HCT116 (cell line): ENCODE data around the gene EEPD1. TPM values are rescaled to one million over a fixed set of nuclear protein-coding genes. Genes with fewer than 3 reads are reported as not detected.

ENCODE experiments used
- ATAC-seq: fragments of 200-7000 bp; cut with Tn5 transposase; 2 replicates; pipeline ENCODE4 v1.9.1; 2020; ENCODE audit warnings: mild to moderate bottlenecking, moderate library complexity
- BruUV-seq: library from RNA; stranded (reverse); fragments of 400-500 nt; replicated peaks from 2 replicates; lab custom pipeline; 2021; lab: Mats Ljungman, UMichigan
- CTCF ChIA-PET: fragments of 300-600 bp; sonication (Branson Sonifier 250); formaldehyde crosslinking; loops from one replicate; lab custom pipeline; 2021; ENCODE audit warnings: antibody characterized with exemption; lab: Charles Lee
- POLR2A ChIA-PET: fragments of 300-600, 350-600 bp; sonication (Branson Sonifier 250); formaldehyde crosslinking; loops from one replicate; lab custom pipeline; 2021; ENCODE audit warnings: antibody characterized with exemption; lab: Charles Lee
- RAD21 ChIA-PET, 2 experiments: fragments of 300-600 bp; sonication (Branson Sonifier 250); formaldehyde crosslinking; loops; one replicate each; lab custom pipeline; 2023; ENCODE audit warnings: low total read pairs in 2 of 2; ENCODE audit not compliant: uncharacterized antibody in 2 of 2, unreplicated experiment in 2 of 2, low non-redundant PET in 1 of 2; lab: Charles Lee
- DNase-seq: peaks from one replicate; pipeline ENCODE4 v3.0.0-alpha.2; 2010; ENCODE audit warnings: low read depth, low spot score
- H2AFZ ChIP-seq: fragments of 200-600 bp; shearing (Covaris generic), sonication (generic); 2 replicates; pipeline ENCODE4 v1.6.1; 2017; ENCODE audit warnings: low read depth, mixed run types, mixed read lengths, antibody characterized with exemption, low read length; ENCODE audit not compliant: poor library complexity, severe bottlenecking
- H3K27ac ChIP-seq: 2 replicates; pipeline ENCODE4 v1.5.1; 2012; ENCODE audit warnings: low read depth, low read length
- H3K27me3 ChIP-seq: fragments of 200-600 bp; sonication (generic); 2 replicates; pipeline ENCODE4 v1.6.1; 2016; ENCODE audit warnings: mixed run types, low read length, mixed read lengths; ENCODE audit not compliant: insufficient read depth
- H3K36me3 ChIP-seq, 2 experiments: fragments of 200-500 bp in 1 of 2; fragments of 200-600 bp in 1 of 2; sonication (Bioruptor generic) in 1 of 2; sonication (generic) in 1 of 2; 2 replicates each; pipeline versions ENCODE4 v1.5.1 to v1.6.1; 2014 to 2016; ENCODE audit warnings: low read length in 2 of 2, inconsistent platforms in 1 of 2, mixed read lengths in 1 of 2, mixed run types in 1 of 2; ENCODE audit not compliant: insufficient read depth in 2 of 2, control insufficient read depth in 1 of 2
- H3K4me1 ChIP-seq, 2 experiments: fragments of 200-600 bp in 1 of 2; sonication (generic) in 1 of 2; 2 replicates each; pipeline versions ENCODE4 v1.5.1 to v1.6.1; 2012 to 2017; ENCODE audit warnings: low read length in 2 of 2, inconsistent platforms in 1 of 2, mild to moderate bottlenecking in 1 of 2, mixed read lengths in 1 of 2, mixed run types in 1 of 2, moderate library complexity in 1 of 2; ENCODE audit not compliant: insufficient read depth in 2 of 2, control insufficient read depth in 1 of 2
- H3K4me2 ChIP-seq: fragments of 200-600 bp; sonication (generic); 2 replicates; pipeline ENCODE4 v1.6.1; 2017; ENCODE audit warnings: mixed run types, low read length, mixed read lengths
- H3K4me3 ChIP-seq, 2 experiments: fragments of 200-600 bp in 1 of 2; sonication (generic) in 1 of 2; replicated peaks in 1 of 2; 2 replicates each; pipeline ENCODE4 v1.5.1; 2011 to 2016; ENCODE audit warnings: low read length in 2 of 2, control low read depth in 1 of 2, low read depth in 1 of 2, mild to moderate bottlenecking in 1 of 2, mixed read lengths in 1 of 2, mixed run types in 1 of 2
- H3K79me2 ChIP-seq: fragments of 200-600 bp; sonication (generic); 2 replicates; pipeline ENCODE4 v1.6.1; 2017; ENCODE audit warnings: mild to moderate bottlenecking, mixed run types, low read length, moderate library complexity, mixed read lengths; ENCODE audit not compliant: insufficient read depth
- H3K9ac ChIP-seq: fragments of 200-600 bp; sonication (generic); 2 replicates; pipeline ENCODE4 v1.6.1; 2016; ENCODE audit warnings: low read length, mixed read lengths
- H3K9me2 ChIP-seq: fragments of 200-600 bp; sonication (generic), shearing (Covaris generic); 2 replicates; pipeline ENCODE4 v1.6.1; 2017; ENCODE audit warnings: mixed run types, mild to moderate bottlenecking, moderate library complexity; ENCODE audit not compliant: insufficient read depth
- H3K9me3 ChIP-seq, 2 experiments: fragments of 200-500 bp in 1 of 2; fragments of 200-600 bp in 1 of 2; sonication (Bioruptor generic) in 1 of 2; sonication (generic) in 1 of 2; 2 replicates each; pipeline ENCODE4 v1.6.1; 2014 to 2017; ENCODE audit warnings: low read length in 2 of 2, mixed read lengths in 2 of 2, inconsistent platforms in 1 of 2, low read depth in 1 of 2, mild to moderate bottlenecking in 1 of 2, mixed run types in 1 of 2, moderate library complexity in 1 of 2; ENCODE audit not compliant: control insufficient read depth in 1 of 2, insufficient read depth in 1 of 2
- H4K20me1 ChIP-seq: fragments of 200-600 bp; sonication (generic), shearing (Covaris generic); 2 replicates; pipeline ENCODE4 v1.6.1; 2017; ENCODE audit warnings: mixed run types, mild to moderate bottlenecking, moderate library complexity; ENCODE audit not compliant: insufficient read depth
- ATF3 ChIP-seq: IDR thresholded peaks from 2 replicates; pipeline ENCODE4 v1.6.1; 2012
- CBX3 ChIP-seq: IDR thresholded peaks from 2 replicates; pipeline ENCODE4 v1.6.1; 2012; ENCODE audit warnings: low read depth
- EGR1 ChIP-seq: IDR thresholded peaks from 2 replicates; pipeline ENCODE4 v1.6.1; 2012; ENCODE audit warnings: low read depth
- EZH2 ChIP-seq: fragments of 200-600 bp; sonication (generic); IDR thresholded peaks from 2 replicates; pipeline ENCODE4 v1.6.1; 2017; ENCODE audit warnings: antibody characterized with exemption, mixed run types
- JUND ChIP-seq: IDR thresholded peaks from 2 replicates; pipeline ENCODE4 v1.6.1; 2012
- POLR2A ChIP-seq: IDR thresholded peaks from 2 replicates; pipeline ENCODE4 v1.7.0; 2011; ENCODE audit warnings: borderline replicate concordance; ENCODE audit not compliant: insufficient read depth, insufficient read length; ENCODE audit errors: extremely low read depth
- SIN3A ChIP-seq: IDR thresholded peaks from 2 replicates; pipeline ENCODE4 v1.6.1; 2012; ENCODE audit warnings: low read depth
- SP1 ChIP-seq: IDR thresholded peaks from 2 replicates; pipeline ENCODE4 v1.6.1; 2012; ENCODE audit warnings: low read depth
- SRF ChIP-seq: IDR thresholded peaks from 2 replicates; pipeline ENCODE4 v1.6.1; 2012; ENCODE audit warnings: low read depth
- TCF7L2 ChIP-seq: IDR thresholded peaks from 2 replicates; pipeline ENCODE4 v1.7.0; 2011; ENCODE audit warnings: borderline replicate concordance, inconsistent platforms; ENCODE audit not compliant: insufficient read depth, insufficient read length; ENCODE audit errors: extremely low read depth
- ZFX ChIP-seq: fragments of 450-650 bp; IDR thresholded peaks from 2 replicates; pipeline ENCODE4 v1.6.1; 2017
- ZNF274 ChIP-seq: fragments of 200-500 bp; sonication (Bioruptor generic); IDR thresholded peaks from 2 replicates; pipeline ENCODE4 v1.6.1; 2014; ENCODE audit warnings: mild to moderate bottlenecking, low read depth, low read length, inconsistent platforms
- intact Hi-C: fragments of 100-400 bp; cut with micrococcal nuclease; formaldehyde crosslinking; loops from 2 replicates; pipeline ENCODE4 v1.10.0; 2022
- total RNA-seq: library from RNA; stranded (reverse); gene quantifications from one replicate; pipeline ENCODE4 v1.2.1, GENCODE V29; 2021; ENCODE audit not compliant: unreplicated experiment
- TF ChIP-seq, protein P1 (sequence below): IDR thresholded peaks from 2 replicates; pipeline ENCODE4 v1.6.1; 2012; ENCODE audit warnings: low read depth
- TF ChIP-seq, protein P2 (sequence below), 3 experiments: fragments of 200-600 bp in 1 of 3; sonication (generic) in 1 of 3; IDR thresholded peaks in 2 of 3; conservative IDR thresholded peaks in 1 of 3; 2 replicates each; pipeline ENCODE4 v1.5.1; 2012 to 2017; ENCODE audit warnings: low read depth in 2 of 3, low read length in 2 of 3, antibody characterized with exemption in 1 of 3, borderline replicate concordance in 1 of 3, control low read depth in 1 of 3, mild to moderate bottlenecking in 1 of 3, mixed read lengths in 1 of 3, mixed run types in 1 of 3, moderate library complexity in 1 of 3; ENCODE audit not compliant: insufficient read depth in 1 of 3

The EEPD1 gene
- total RNA-seq, 1 experiment from 2014 or later = 4.2 TPM

- Histone ChIP-seq H3K36me3 (no peaks in the 10 kb centered on the region), H3K79me2 (no peaks in the 10 kb centered on the region), H3K9me3 (no peaks in the 10 kb centered on the region), H4K20me1 (no peaks in the 10 kb centered on the region), H3K4me2 (no peak overlapping the region), H3K4me1 (peaks cover 27 to 37% of the 10 kb centered on the region in 2 experiments), H3K27ac (no peak overlapping the region), H3K9ac (no peak overlapping the region), H3K9me2 (no peaks in the 10 kb centered on the region), H3K4me3 (no peak overlapping the region), H3K27me3 (no peaks in the 10 kb centered on the region), H2AFZ (no peak overlapping the region)
- TF ChIP-seq TCF7L2 = no peak
- no peak for TF ChIP-seq EGR1
- no peak for TF ChIP-seq SIN3A
- no peak for TF ChIP-seq POLR2A
- no peak for TF ChIP-seq ZNF274
- no peak for TF ChIP-seq JUND
- no peak for TF ChIP-seq SP1
- TF ChIP-seq, protein P1, sequence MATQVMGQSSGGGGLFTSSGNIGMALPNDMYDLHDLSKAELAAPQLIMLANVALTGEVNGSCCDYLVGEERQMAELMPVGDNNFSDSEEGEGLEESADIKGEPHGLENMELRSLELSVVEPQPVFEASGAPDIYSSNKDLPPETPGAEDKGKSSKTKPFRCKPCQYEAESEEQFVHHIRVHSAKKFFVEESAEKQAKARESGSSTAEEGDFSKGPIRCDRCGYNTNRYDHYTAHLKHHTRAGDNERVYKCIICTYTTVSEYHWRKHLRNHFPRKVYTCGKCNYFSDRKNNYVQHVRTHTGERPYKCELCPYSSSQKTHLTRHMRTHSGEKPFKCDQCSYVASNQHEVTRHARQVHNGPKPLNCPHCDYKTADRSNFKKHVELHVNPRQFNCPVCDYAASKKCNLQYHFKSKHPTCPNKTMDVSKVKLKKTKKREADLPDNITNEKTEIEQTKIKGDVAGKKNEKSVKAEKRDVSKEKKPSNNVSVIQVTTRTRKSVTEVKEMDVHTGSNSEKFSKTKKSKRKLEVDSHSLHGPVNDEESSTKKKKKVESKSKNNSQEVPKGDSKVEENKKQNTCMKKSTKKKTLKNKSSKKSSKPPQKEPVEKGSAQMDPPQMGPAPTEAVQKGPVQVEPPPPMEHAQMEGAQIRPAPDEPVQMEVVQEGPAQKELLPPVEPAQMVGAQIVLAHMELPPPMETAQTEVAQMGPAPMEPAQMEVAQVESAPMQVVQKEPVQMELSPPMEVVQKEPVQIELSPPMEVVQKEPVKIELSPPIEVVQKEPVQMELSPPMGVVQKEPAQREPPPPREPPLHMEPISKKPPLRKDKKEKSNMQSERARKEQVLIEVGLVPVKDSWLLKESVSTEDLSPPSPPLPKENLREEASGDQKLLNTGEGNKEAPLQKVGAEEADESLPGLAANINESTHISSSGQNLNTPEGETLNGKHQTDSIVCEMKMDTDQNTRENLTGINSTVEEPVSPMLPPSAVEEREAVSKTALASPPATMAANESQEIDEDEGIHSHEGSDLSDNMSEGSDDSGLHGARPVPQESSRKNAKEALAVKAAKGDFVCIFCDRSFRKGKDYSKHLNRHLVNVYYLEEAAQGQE = no peak
- TF ChIP-seq CBX3 = no peak
- TF ChIP-seq, protein P2, sequence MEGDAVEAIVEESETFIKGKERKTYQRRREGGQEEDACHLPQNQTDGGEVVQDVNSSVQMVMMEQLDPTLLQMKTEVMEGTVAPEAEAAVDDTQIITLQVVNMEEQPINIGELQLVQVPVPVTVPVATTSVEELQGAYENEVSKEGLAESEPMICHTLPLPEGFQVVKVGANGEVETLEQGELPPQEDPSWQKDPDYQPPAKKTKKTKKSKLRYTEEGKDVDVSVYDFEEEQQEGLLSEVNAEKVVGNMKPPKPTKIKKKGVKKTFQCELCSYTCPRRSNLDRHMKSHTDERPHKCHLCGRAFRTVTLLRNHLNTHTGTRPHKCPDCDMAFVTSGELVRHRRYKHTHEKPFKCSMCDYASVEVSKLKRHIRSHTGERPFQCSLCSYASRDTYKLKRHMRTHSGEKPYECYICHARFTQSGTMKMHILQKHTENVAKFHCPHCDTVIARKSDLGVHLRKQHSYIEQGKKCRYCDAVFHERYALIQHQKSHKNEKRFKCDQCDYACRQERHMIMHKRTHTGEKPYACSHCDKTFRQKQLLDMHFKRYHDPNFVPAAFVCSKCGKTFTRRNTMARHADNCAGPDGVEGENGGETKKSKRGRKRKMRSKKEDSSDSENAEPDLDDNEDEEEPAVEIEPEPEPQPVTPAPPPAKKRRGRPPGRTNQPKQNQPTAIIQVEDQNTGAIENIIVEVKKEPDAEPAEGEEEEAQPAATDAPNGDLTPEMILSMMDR (IDR thresholded peaks at IDR 0.05 in 2 of 3, conservative IDR thresholded peaks at IDR 0.05 in 1 of 3; ENCODE audit: borderline replicate concordance in 1 of 3, insufficient read depth in 1 of 3, low read depth in 2 of 3, low read length in 2 of 3) = no peak
- no peak for TF ChIP-seq EZH2
- TF ChIP-seq SRF = no peak
- TF ChIP-seq ZFX = no peak
- no peak for TF ChIP-seq ATF3
- intact Hi-C loops = no loop called here
- ChIA-PET POLR2A (no interaction called here), CTCF (no interaction called here), RAD21 (no interaction called here)
- ATAC-seq = no peak
- BruUV-seq = no TSS peak
- DNase-seq = no peak
Measured at GRCh38 chr7:36278620-36279172, 125.6 kb downstream of the EEPD1 start.
